Measurements from ENCODE around the gene CDCP1.

Gene CDCP1

DNA sequence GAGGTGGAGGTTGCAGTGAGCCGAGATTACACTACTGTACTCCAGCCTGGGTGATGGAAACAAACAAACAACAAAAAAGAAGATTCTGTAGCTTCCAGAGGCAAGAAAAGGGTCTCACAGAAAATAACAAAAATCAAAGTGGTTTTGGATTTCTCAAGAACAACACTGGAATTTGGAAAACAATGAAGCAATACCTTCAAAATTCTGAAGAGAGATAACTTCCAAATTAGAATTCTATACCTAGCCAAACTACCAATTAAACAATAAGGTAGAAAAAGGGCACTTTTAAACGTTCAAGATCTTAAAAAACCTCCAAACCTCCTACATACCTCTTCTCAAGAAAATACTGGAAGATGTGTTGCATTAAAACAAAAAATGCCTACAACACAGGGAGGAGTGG, 4.9 kb upstream of the CDCP1 start:
- TF ChIP-seq FOXM1 (IDR thresholded peaks at IDR 0.05; ENCODE audit: borderline replicate concordance, low read depth) (no peak), CREB1 (IDR thresholded peaks at IDR 0.05; ENCODE audit: low read depth) (no peak), TCF12 (IDR thresholded peaks at IDR 0.05; ENCODE audit: low read depth) (no peak), EGR1 (IDR thresholded peaks at IDR 0.05) (no peak), CEBPB (IDR thresholded peaks at IDR 0.05) (no peak), TEAD4 (IDR thresholded peaks at IDR 0.05) (no peak), RAD21 (IDR thresholded peaks at IDR 0.05; ENCODE audit: low read depth) (no peak)
- TF ChIP-seq, protein P1, sequence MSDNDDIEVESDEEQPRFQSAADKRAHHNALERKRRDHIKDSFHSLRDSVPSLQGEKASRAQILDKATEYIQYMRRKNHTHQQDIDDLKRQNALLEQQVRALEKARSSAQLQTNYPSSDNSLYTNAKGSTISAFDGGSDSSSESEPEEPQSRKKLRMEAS (IDR thresholded peaks at IDR 0.05), result no peak

GRCh38 chr3:45148921-45149320, 2.7 kb upstream of the CDCP1 start:
- no peak for TF ChIP-seq REST (IDR thresholded peaks at IDR 0.05; ENCODE audit: low read depth)
- no peak for TF ChIP-seq CREB1 (IDR thresholded peaks at IDR 0.05; ENCODE audit: low read depth)
- TF ChIP-seq TAF1 (IDR thresholded peaks at IDR 0.05; ENCODE audit: low read depth), result no peak
- TF ChIP-seq EGR1 (IDR thresholded peaks at IDR 0.05), result no peak
- no peak for TF ChIP-seq YY1 (IDR thresholded peaks at IDR 0.05; ENCODE audit: low read depth)
- TF ChIP-seq EP300 (IDR thresholded peaks at IDR 0.05; ENCODE audit: borderline replicate concordance), result no peak
- TF ChIP-seq, protein P1 (IDR thresholded peaks at IDR 0.05), result no peak
- TF ChIP-seq TEAD4 (IDR thresholded peaks at IDR 0.05), result no peak
- no peak for TF ChIP-seq CEBPB (IDR thresholded peaks at IDR 0.05)
- TF ChIP-seq FOXM1 (IDR thresholded peaks at IDR 0.05; ENCODE audit: borderline replicate concordance, low read depth), result no peak
- TF ChIP-seq RAD21 (IDR thresholded peaks at IDR 0.05; ENCODE audit: low read depth), result no peak
- TF ChIP-seq TCF12 (IDR thresholded peaks at IDR 0.05; ENCODE audit: low read depth), result no peak
- TF ChIP-seq, protein P2, sequence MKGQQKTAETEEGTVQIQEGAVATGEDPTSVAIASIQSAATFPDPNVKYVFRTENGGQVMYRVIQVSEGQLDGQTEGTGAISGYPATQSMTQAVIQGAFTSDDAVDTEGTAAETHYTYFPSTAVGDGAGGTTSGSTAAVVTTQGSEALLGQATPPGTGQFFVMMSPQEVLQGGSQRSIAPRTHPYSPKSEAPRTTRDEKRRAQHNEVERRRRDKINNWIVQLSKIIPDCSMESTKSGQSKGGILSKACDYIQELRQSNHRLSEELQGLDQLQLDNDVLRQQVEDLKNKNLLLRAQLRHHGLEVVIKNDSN (IDR thresholded peaks at IDR 0.05), result no peak
- no peak for TF ChIP-seq ZBTB7A (IDR thresholded peaks at IDR 0.05; ENCODE audit: low read depth)
- TF ChIP-seq NFIC (IDR thresholded peaks at IDR 0.05), result no peak

- TF ChIP-seq NFIC (IDR thresholded peaks at IDR 0.05) (no peak), EP300 (IDR thresholded peaks at IDR 0.05; ENCODE audit: borderline replicate concordance) (no peak), RAD21 (IDR thresholded peaks at IDR 0.05; ENCODE audit: low read depth) (no peak), TAF1 (IDR thresholded peaks at IDR 0.05; ENCODE audit: low read depth) (no peak)
- TF ChIP-seq, protein P1 (IDR thresholded peaks at IDR 0.05), result no peak
Observed at GRCh38 chr3:45145223-45145622, 955 bp downstream of the CDCP1 start.

- TF ChIP-seq CREB1 (IDR thresholded peaks at IDR 0.05; ENCODE audit: low read depth), result no peak
- no peak for TF ChIP-seq CEBPB (IDR thresholded peaks at IDR 0.05)
- no peak for TF ChIP-seq EGR1 (IDR thresholded peaks at IDR 0.05)
- TF ChIP-seq YY1 (IDR thresholded peaks at IDR 0.05; ENCODE audit: low read depth), result no peak
- no peak for TF ChIP-seq RAD21 (IDR thresholded peaks at IDR 0.05; ENCODE audit: low read depth)
- TF ChIP-seq ZBTB7A (IDR thresholded peaks at IDR 0.05; ENCODE audit: low read depth), result no peak
- no peak for TF ChIP-seq TEAD4 (IDR thresholded peaks at IDR 0.05)
- no peak for TF ChIP-seq TCF12 (IDR thresholded peaks at IDR 0.05; ENCODE audit: low read depth)
- no peak for TF ChIP-seq EP300 (IDR thresholded peaks at IDR 0.05; ENCODE audit: borderline replicate concordance)
- TF ChIP-seq, protein P2 (IDR thresholded peaks at IDR 0.05), result no peak
- no peak for TF ChIP-seq NFIC (IDR thresholded peaks at IDR 0.05)
- TF ChIP-seq REST (IDR thresholded peaks at IDR 0.05; ENCODE audit: low read depth), result no peak
Observed at GRCh38 chr3:45143673-45144671, 2.2 kb downstream of the CDCP1 start.

- TF ChIP-seq EGR1 (IDR thresholded peaks at IDR 0.05) (no peak), NFIC (IDR thresholded peaks at IDR 0.05) (no peak), EP300 (IDR thresholded peaks at IDR 0.05; ENCODE audit: borderline replicate concordance) (no peak), RAD21 (IDR thresholded peaks at IDR 0.05; ENCODE audit: low read depth) (no peak), FOXM1 (IDR thresholded peaks at IDR 0.05; ENCODE audit: borderline replicate concordance, low read depth) (no peak), YY1 (IDR thresholded peaks at IDR 0.05; ENCODE audit: low read depth) (no peak), TCF12 (IDR thresholded peaks at IDR 0.05; ENCODE audit: low read depth) (no peak), REST (IDR thresholded peaks at IDR 0.05; ENCODE audit: low read depth) (no peak)
- TF ChIP-seq, protein P1 (IDR thresholded peaks at IDR 0.05), result no peak
Observed at GRCh38 chr3:45140141-45140769, 5.9 kb downstream of the CDCP1 start.
